Measurements from ENCODE around the gene ROCK1. TPM values are rescaled to one million over a fixed set of nuclear protein-coding genes. Genes with fewer than 3 reads are reported as not detected.

The ROCK1 gene
- total RNA-seq, 6 donors from 2014 or later: 49.4 to 134 (median 75.9) TPM

DNA sequence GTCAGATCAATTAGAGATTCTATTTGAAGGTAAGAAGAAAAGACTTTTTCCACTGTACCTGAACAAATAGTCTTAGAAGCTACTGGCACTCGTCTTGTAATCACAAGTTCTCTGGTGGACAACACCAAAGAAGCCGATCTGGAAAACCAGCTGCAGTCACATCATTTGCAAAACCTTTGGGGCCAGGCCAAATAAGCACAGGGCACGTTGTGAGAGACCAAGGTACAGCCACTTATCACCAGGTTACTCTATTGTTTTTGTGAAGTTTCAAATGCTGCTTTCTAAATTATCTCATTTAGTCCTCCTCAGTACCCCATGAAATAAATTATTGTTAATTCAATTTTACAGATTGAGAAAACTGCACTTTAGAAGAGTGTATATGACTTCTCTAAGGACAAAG is 18.5 kb downstream of the ROCK1 start:
- Histone ChIP-seq H3K27ac (no peak overlapping the region), H3K4me1 (peaks cover 0 to 14% (median 3%) of the 10 kb centered on the region in 4 donors), H3K9me3 (no peaks in the 10 kb centered on the region), H3K36me3 (no peaks in the 10 kb centered on the region), H3K4me3 (no peak overlapping the region), H3K27me3 (no peaks in the 10 kb centered on the region)
- DNase-seq: no peak
- WGBS, 2 donors: 85 to 89% methylated on average over 3 of the region's 3 CpGs
- TF ChIP-seq CTCF (IDR thresholded peaks at IDR 0.05) (no peak), POLR2A (IDR thresholded peaks at IDR 0.05) (no peak), EP300 (IDR thresholded peaks at IDR 0.05) (no peak), POLR2AphosphoS5 (IDR thresholded peaks at IDR 0.05) (no peak)
- ATAC-seq (ENCODE audit: low FRiP score in 2 of 2): no peak

DNA sequence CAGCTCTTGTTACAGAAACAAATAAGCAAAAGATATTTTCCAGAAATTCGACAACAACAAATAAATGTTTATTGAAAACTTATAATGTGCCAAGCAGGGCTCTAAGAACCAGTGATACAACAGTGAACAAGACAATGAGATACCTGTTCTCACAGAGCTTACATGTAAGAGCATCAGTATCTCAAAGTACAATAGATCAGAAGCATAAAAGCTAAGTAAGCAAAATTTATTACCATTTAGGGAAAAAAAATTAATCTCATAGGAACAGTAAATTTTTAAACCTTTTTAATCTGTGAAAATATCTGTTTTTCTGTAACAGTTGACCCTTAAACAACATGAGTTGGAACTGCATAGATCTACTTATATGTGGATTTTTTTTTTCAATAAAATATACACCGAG is 20.9 kb downstream of the ROCK1 start:
- 96 to 97% methylated on average over 2 of the region's 2 CpGs for WGBS, 2 donors
- no peak overlapping the region for H3K27ac ChIP-seq
- H3K4me1 ChIP-seq: peaks cover 0 to 6% (median 0%) of the 10 kb centered on the region in 4 donors
- H3K9me3 ChIP-seq: no peaks in the 10 kb centered on the region
- no peak for DNase-seq
- no peaks in the 10 kb centered on the region for H3K36me3 ChIP-seq
- ATAC-seq (ENCODE audit: low FRiP score in 2 of 2): no peak
- TF ChIP-seq POLR2A (IDR thresholded peaks at IDR 0.05) (no peak), POLR2AphosphoS5 (IDR thresholded peaks at IDR 0.05) (no peak), CTCF (IDR thresholded peaks at IDR 0.05) (no peak), EP300 (IDR thresholded peaks at IDR 0.05) (no peak)
- no peaks in the 10 kb centered on the region for H3K27me3 ChIP-seq
- H3K4me3 ChIP-seq: no peak overlapping the region

DNA sequence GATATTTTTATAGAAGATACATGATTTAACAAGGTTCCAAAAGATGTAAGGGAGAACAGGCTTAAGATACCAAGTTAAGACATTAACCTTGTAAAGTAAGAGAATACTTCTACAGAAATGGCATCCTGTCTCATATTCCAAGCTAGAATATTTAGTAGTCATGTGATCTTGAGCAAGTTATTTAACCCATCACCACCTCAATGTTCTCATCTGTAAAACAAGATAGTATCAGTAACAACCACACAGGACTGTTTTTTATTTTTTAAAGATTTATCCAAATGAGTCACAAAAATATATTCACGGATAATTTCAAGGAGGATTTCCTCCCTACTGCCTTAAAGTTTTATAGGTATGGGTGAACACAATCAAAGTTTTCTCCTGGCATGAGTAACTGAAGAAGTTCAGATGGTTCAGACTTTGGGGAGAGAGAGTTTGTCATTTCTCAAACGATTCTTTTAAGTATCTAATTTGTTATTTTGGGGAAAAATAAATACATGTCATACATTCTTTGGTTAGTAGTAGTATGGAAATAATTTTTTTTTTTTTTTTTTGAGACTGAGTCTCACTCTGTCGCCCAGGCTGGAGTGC is 25.9 kb downstream of the ROCK1 start:
- H3K4me3 ChIP-seq: no peak overlapping the region
- no peak for DNase-seq
- H3K27me3 ChIP-seq: no peaks in the 10 kb centered on the region
- WGBS, 2 donors: 80 to 81% methylated on average over 3 of the region's 3 CpGs
- no peak for TF ChIP-seq EP300 (IDR thresholded peaks at IDR 0.05)
- no peak for TF ChIP-seq POLR2AphosphoS5 (IDR thresholded peaks at IDR 0.05)
- no peak for TF ChIP-seq CTCF (IDR thresholded peaks at IDR 0.05)
- TF ChIP-seq POLR2A (IDR thresholded peaks at IDR 0.05): no peak
- no peak overlapping the region for H3K27ac ChIP-seq
- peaks cover 0 to 6% (median 2%) of the 10 kb centered on the region in 4 donors for H3K4me1 ChIP-seq
- ATAC-seq (ENCODE audit: low FRiP score in 2 of 2): no peak
- no peaks in the 10 kb centered on the region for H3K9me3 ChIP-seq
- no peaks in the 10 kb centered on the region for H3K36me3 ChIP-seq

- Histone ChIP-seq H3K9me3 (no peaks in the 10 kb centered on the region), H3K27me3 (no peaks in the 10 kb centered on the region), H3K4me3 (no peak overlapping the region), H3K27ac (no peak overlapping the region), H3K36me3 (no peaks in the 10 kb centered on the region), H3K4me1 (peaks cover 0 to 5% (median 2%) of the 10 kb centered on the region in 4 donors)
- WGBS, 2 donors: 85 to 91% methylated on average over 3 of the region's 3 CpGs
- no peak for ATAC-seq (ENCODE audit: low FRiP score in 2 of 2)
- DNase-seq: no peak
- TF ChIP-seq EP300 (IDR thresholded peaks at IDR 0.05): no peak
Measured at GRCh38 chr18:21084511-21085078, 27.0 kb downstream of the ROCK1 start.

DNA sequence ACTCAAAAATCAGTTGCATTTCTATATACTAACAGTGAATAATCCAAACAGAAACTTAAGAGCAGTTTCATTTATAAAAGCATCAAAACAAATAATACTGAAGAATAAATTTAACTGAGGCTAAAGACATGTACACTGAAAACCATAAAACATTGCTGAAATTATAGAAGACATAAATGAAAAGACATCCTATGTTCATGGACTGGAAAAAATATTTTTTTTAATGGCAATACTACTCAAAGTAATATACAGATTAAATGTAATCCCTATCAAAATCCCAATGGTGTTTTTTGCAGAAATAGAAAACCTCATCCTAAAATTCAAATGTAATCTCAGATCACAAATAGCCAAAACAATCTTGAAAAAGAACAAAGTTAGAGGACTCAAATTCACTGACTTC is 28.6 kb downstream of the ROCK1 start:
- TF ChIP-seq EP300 (IDR thresholded peaks at IDR 0.05) (no peak), CTCF (IDR thresholded peaks at IDR 0.05) (no peak), POLR2AphosphoS5 (IDR thresholded peaks at IDR 0.05) (no peak), POLR2A (IDR thresholded peaks at IDR 0.05) (no peak)
- Histone ChIP-seq H3K4me1 (peaks cover 12 to 18% (median 14%) of the 10 kb centered on the region in 4 donors), H3K27ac (no peak overlapping the region), H3K4me3 (no peak overlapping the region), H3K9me3 (no peaks in the 10 kb centered on the region), H3K36me3 (no peaks in the 10 kb centered on the region), H3K27me3 (no peaks in the 10 kb centered on the region)
- DNase-seq (no peak), ATAC-seq (ENCODE audit: low FRiP score in 2 of 2) (no peak)
